Activated gamma-delta T cell treated with Interleukin-2 at 50 U/mL for 16 hours (primary cell): ENCODE measurements around the gene NRGN.

Experiments
- DNase-seq: peaks from one replicate; pipeline ENCODE4 v3.0.0-alpha.2; 2020

Gene NRGN

DNA sequence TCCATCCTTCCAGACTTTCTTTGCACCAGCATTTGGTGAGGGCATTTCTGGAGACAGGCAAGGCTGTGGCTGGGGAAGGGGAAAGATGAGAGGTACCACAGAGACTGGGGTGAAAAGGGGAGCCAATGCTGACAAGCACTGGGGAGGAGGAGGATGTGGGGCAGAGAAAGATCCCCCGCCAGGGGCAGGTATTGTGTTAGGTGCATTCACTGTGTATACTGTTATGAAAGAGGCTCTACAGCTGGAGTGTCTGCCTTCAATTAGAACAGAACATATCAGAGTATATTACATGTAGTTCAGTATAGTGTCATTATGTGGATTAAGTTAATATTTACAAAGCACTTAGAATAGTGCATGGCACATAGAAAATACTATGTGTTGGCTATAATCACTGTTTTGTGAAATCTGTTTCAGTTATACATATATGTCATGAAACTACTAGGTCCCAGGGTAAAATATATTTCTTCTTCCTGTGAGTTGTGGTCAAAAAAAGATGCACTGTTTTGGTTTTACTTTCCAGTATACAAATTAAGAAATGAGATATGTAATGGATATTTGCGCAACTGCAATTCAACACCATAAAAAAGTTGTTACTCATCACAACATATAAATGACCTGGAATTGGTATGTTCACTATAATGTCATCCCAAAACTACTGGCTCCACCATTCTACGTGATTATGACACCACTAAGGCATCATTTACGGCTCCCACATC is 52.0 kb downstream of the NRGN start:
- DNase-seq, result no peak

DNA sequence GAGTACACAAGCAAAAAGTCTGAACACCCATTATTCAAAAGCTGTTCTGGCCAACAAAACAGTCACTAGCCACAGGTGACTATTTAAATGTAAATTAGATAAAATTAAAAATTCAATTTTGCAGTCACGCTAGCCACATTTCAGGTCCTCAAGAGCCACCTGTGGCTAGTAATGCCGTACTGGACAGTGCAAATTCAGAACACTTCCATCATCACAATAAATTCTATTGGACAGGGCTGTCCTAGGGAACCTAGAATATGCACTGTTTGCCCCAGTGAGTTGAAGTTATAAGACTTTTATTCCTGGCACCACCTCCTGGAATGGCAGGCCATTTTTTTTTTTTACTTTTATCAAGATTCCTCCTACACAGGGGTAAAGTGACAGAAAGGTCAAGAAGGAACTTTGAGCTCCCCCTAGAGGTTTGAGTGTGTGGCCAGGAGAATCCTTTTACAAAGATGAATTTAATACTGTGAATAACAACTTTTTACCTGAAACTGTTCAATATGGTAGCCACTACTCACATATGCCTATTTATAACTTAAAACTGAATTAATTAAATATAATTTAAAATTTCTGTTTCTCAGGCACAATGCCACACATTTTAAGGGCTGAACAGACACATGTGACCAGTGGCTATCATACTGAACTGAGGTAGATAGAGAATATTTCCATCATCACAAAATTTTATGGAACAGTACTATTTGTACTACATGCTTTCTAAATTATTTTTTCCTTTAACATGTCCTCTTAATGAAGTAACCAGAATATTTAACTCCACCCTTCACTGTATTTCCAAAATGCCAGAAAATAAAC is 53.9 kb downstream of the NRGN start:
- DNase-seq, result no peak

- DNase-seq, result no peak
Observed at GRCh38 chr11:124796312-124796711, 56.6 kb downstream of the NRGN start.
